NCI-H510A treated with DMSO at 0.1 percent for 48 hours (cell line): ENCODE data around the gene TXK.

Experiments used
- DNase-seq: peaks from one replicate; lab custom pipeline; 2025; lab: John Stamatoyannopoulos, UW

Gene TXK

GRCh38 chr4:48103483-48104139, 30.4 kb downstream of the TXK start:
- DNase-seq = no peak

GRCh38 chr4:48102303-48102702, 31.7 kb downstream of the TXK start:
- DNase-seq = no peak

DNA sequence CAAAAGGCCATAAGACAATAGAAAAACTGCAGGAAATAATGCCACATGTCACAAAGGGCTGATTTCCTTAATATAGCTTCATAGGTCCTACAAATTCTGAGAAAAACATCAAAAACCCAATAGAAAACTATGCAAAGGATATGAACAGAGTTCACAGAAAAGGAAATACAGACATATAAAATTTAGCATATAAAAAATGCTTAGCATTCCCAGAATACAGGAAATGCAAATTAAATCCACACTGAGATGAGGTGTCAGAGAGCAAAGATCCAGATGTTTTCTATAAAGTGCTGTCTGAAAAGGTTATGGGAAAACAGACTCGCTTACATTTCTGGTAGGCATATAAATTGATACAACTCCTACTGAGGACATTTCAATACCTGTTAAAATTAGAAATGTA, 33.8 kb downstream of the TXK start:
- DNase-seq = no peak

GRCh38 chr4:48095441-48095840, 38.6 kb downstream of the TXK start:
- DNase-seq = no peak

- DNase-seq = no peak
These were observed 40.0 kb downstream of the TXK start for GRCh38 chr4:48093991-48094416.

DNA sequence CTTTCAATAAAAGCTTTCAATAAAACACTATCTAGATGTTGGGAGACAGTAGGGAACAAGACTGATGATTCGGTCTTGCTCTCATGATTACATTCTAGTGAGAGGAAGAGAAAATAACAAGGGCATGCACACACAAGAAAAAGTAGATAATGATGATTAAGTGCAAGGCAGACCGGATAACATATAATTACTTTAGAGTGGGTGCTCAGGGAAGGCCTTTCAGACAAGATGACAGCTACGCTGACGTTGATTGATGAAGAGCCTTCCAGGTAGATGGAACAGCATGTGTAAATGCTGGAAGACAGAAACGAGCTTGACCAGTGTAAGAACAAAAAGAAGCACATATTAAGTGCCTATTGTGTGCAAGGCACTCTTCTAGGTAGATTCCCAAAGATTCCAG, 43.4 kb downstream of the TXK start:
- peak; percentile 18 for DNase-seq

DNA sequence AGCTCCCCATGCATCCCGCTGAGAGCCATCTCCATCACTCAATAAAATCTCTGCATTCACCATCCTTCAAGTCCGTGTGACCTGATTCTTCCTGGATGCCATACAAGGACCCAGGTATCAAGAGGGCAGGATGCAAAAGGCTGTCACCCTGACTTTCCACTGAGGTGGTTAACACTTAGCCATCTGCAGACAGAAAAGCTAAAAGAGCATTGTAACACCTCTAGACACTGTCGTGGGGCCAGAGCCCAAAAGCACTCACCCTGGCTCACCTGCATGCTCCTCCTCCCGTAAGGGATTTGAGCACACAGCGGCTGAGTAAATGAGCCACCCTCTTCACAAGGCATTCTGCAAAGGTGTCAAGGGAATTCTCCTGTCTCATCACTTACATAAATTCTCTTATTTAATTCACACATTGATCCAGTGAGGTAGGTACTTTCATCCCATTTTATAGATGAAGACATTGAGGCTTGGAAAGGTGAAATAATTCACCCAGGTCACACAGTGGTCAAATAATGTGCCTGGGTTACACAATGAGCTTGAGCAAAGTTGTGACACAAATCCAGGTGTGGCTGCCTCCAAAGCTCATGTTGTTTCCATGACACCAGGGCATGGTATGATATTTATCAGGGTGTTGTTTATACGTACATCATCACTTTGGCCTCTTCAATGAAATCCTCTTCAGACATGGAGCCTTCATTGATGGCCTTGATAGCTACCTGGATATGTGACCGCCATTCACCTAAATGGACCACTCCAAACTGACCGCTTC, 48.0 kb downstream of the TXK start:
- DNase-seq = no peak

DNA sequence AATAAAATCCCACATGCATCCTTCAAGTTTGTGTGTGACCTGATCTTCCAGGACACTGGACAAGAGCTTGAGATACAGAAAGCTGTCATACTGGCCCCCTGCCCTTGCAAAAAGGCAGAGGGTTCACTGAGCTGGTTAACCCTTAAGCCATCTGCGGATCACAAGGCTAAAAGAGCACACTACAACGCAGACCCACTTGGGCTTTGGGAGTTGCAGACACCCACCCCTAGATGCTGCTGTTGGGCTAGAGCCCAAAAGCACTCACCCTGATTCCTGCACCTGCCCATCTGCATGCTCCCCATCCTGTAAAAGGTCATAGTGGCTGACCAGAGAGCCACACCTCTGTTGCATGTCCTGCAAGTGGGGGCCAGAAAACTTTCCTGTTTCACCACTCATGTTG, 51.1 kb downstream of the TXK start:
- DNase-seq = no peak

GRCh38 chr4:48081196-48081595, 52.9 kb downstream of the TXK start:
- no peak for DNase-seq

DNA sequence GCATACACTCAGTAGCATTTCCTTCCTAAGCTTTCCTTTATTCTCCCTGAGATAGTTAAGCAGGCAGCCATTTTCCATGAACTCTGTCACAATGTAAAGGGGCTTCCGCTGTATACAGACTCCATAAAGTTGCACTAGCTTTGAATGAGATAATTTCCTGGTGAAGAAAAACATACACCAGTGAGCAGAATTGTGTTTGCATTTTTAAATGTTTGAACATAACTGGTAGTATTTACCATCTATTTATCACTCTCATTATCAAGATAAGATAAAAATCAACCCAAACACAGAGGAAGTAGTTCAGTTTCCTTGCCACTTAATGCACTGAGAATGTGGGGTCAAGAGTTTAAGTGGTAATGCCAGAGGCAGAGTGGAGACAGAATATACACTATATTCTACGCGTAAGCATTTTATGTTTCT, 54.1 kb downstream of the TXK start:
- DNase-seq = no peak

GRCh38 chr4:48078862-48079655, 55.0 kb downstream of the TXK start:
- DNase-seq = no peak

- no peak for DNase-seq
These were observed 55.6 kb downstream of the TXK start for GRCh38 chr4:48078425-48078824.

DNA sequence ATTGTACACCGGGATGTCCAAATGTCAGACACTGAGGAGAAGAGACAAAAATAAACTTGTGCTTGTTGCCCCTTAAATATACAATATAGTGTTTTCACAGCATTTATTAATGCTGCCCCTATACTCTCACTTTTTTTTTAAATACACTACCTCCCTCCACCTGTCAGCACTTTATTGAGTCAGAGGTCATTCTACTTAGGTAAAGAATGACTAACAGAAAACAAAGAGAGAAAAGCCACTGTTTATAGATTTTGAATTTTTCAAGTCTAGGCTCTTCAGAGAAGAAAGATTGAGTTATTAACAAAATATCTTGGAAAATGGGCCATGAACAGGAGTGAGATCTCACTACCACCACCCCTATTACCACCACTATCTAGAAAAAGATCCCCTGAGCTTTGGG, 59.4 kb downstream of the TXK start:
- DNase-seq = no peak

DNA sequence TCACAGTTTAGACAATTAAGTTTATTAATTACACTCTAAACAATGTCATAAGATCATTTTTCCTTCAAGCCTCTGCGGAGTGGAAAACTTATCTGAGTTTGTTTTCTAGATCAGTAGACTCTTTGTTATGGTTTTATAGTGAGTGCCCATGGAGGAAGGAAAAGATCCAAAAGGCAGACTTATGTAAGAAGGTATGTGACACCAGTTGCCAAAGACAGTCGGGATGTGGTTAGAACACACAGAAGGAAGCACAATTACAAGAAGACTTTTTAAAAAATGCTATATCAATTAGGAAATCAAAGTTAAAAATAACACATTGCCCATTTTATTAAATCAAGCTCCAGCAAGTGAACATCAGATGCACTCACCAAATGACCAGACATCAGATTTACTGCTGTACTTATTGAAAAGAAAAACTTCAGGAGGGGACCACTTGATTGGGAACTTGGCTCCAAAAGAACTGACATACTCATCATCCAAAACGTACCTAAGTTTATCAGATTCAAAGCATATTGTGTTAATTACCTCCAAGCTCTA, 60.4 kb downstream of the TXK start:
- no peak for DNase-seq

DNA sequence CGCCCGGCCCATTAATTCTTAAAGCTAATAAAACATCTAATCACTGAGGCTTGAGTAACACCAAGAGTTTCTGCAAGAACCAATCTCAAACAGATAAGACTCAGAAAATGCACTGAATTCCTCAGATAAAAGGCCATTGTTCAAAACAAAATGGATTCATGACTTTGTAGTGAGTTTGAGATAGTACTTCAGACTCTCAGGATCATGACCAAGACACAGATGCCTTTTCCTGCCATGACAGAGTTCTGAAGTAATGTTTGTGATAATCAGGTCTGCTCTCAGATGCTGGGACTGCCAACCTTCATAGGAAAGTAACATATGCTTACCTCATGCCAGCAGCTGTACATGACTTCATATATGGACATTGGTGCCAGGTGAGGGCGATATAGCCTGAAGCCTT, 62.9 kb downstream of the TXK start:
- DNase-seq = no peak

DNA sequence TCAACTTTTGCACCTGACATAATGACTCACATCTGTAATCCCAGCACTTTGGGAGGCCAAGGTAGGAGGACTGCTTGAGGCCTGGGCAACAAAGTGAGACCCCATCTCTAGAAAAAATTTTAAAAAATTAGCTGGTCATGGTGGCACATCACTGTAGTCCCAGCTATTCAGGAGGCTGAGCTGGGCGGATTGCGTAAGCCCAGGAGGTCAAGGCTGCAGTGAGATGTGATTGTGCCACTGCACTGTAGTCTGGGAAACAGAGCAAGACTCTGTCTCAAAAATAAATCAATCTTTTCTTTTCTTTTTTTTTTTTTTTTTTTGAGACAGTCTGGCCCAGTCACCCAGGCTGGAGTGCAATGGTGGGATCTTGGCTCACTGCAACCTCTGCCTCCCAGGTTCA, 65.0 kb downstream of the TXK start:
- DNase-seq = no peak

DNA sequence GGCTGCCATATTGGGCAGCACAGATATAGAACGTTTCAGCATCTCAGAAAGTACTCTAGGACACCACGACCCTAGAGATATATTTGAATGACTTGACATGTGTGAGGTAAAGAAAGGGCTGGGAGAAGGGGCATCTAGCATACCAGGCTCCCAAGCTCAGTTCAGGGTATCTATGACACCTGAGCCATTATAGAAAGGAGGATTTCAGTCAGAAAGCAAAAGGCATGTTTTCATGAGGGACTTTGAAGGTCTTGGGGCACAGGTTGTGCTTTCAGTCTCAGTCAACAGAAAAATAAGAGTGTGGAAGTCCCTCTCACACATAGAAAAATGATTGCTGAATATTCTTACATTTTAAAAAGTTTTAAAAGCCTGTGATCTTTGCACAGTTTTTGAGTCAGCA, 65.9 kb downstream of the TXK start:
- DNase-seq = no peak

DNA sequence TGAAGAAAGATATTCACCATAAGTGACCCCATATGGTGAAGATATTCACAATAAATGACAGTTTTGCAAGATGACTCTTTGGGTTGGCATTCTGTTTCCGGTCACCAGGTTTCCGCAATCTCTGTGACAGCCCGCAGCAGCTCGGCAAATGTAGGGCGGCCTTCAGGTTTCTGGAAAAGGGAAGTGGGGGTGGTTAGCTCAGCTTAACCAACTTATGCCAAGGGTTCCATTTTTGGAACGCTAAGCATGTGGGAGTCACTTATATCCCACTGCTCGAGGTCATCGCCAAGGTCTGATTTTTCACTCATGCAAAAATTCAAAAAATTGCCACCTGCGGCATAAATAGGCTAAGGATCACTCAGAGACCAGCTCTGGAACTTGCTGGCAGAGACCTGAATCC, 66.5 kb downstream of the TXK start:
- DNase-seq = no peak

DNA sequence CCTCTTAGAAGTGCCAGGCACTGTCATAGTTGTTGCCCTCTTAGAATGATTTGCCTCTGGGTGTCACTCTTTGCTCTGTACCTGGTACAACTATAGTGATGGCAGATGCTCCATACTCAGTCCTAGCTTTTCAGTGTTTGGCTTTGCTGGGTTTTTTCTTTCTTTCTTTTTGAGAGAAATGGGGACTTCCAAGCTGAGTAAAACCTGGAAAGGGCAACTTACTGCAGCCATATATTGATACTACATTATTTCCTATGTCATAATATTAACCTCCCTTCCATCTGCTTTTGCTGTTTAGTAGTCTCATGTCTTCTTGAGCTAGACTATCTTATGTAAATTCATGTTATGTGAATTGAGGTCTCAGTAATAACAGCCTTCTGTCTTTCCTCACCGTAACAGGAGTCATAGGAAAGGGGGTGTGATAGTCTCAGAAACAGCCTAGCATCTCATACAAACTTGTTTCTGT, 68.4 kb downstream of the TXK start:
- no peak for DNase-seq

DNA sequence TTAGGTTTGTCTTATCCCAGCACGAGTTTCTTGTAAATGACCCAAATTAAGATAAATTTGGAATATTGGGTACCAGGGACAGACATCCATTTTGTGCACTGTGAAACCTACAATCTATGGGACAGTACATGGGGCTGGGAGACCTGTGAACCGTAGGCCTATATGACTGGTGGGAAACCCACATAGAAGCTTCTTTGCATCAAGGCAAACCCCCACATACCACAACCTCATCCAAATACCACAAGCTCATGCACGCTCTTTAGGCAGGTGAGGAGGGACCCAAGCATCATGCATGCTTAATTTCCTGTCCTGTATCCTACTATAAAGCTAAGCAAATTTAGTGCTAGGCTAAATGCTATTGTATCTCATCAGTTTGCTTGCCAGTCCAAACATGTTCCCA, 69.7 kb downstream of the TXK start:
- DNase-seq = no peak

DNA sequence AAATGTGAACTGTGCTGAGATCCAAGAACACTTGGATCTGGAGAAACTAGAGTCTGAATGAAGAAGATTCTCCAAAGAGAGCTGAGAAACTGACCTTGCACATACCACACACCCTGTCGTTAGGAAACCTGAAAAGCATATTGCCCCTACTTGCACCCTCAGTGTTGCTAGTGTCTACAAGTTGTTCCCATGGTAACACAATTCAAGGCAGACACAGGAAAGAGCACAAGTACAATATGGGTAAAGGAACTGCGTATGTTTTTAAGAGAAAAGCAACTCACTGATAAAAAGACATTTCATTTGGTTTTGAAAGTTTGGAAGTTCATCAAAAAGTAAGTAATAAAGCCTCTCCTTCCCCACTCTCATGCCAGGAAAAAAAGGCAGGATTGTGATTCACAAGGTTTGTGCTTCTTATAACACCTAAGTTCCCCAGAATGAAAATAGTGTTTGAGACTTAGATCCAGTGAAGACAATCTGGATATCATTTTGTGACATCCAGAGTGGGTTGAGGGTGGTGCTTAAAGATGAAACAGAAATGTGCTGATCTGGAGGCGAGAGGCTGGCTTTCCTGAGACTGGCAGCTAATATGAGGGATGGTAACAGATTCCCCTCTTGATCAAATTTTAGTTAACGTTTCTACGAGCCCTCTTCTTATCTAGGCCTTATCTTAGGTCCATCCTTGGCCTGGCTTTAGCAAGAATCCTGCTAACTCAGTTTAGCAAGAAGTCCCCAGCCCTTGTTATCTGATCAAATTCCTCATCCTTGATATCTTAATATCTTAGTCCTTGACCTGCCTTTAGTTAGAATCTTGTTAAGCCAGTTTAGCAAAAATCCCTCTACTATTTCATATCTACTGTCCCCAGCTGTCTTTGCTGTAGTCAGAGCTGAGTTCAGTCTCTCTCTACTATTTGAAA, 75.2 kb downstream of the TXK start:
- DNase-seq = no peak

GRCh38 chr4:48051078-48051477, 83.0 kb downstream of the TXK start:
- DNase-seq = no peak
